Uterus (tissue), 4 donors: ENCODE measurements around the gene TCF3. TPM values are rescaled to one million over a fixed set of nuclear protein-coding genes. Genes with fewer than 3 reads are reported as not detected.
A peak's percentile ranks its signal among the peaks of the same experiment; 100 is the strongest.

Source experiments
- DNase-seq, 2 donors: peaks; one replicate each; pipeline ENCODE4 v3.0.0-alpha.2; 2019 to 2020
- H3K27ac ChIP-seq, 2 donors: fragments of 200-600 bp; sonication (generic); 1 replicate in 1 of 2; 2 replicates in 1 of 2; pipeline ENCODE4 v1.5.1; 2016 to 2018
- H3K27me3 ChIP-seq, 2 donors: fragments of 200-600 bp; sonication (generic); one replicate each; pipeline ENCODE4 v1.5.1; 2018 to 2019; ENCODE audit warnings: control low read depth in 1 of 2
- H3K36me3 ChIP-seq, 2 donors: fragments of 200-600 bp; sonication (generic); one replicate each; pipeline ENCODE4 v1.5.1; 2019; ENCODE audit warnings: control low read depth in 1 of 2
- H3K4me1 ChIP-seq, 2 donors: fragments of 200-600 bp; sonication (generic); one replicate each; pipeline ENCODE4 v1.5.1; 2018 to 2019; ENCODE audit warnings: control low read depth in 1 of 2
- H3K4me3 ChIP-seq, 2 donors: fragments of 200-600 bp; sonication (generic); 1 replicate in 1 of 2; 2 replicates in 1 of 2; pipeline ENCODE4 v1.5.1; 2018 to 2019; ENCODE audit warnings: mild to moderate bottlenecking in 1 of 2
- H3K9me3 ChIP-seq, 2 donors: fragments of 200-600 bp; sonication (generic); one replicate each; pipeline ENCODE4 v1.5.1; 2019; ENCODE audit warnings: control low read depth in 1 of 2
- CTCF ChIP-seq, 4 experiments: fragments of 200-600 bp in 2 of 4; fragments of 450-650 bp in 2 of 4; sonication (generic) in 2 of 4; IDR thresholded peaks; one replicate each; pipeline ENCODE4 v1.5.1; 2016 to 2019; ENCODE audit warnings: antibody characterized with exemption in 4 of 4, mild to moderate bottlenecking in 2 of 4, moderate library complexity in 1 of 4
- POLR2A ChIP-seq, 2 donors: fragments of 450-650 bp; IDR thresholded peaks; one replicate each; pipeline ENCODE4 v1.6.1; 2016; ENCODE audit warnings: antibody characterized with exemption in 2 of 2, mild to moderate bottlenecking in 1 of 2, moderate library complexity in 1 of 2
- intact Hi-C: fragments of 100-400 bp; cut with DNase I; formaldehyde crosslinking; loops from one replicate; pipeline ENCODE4 v1.15.1; 2023; ENCODE audit warnings: low total_unique reads
- total RNA-seq, 4 donors: library from RNA; depleted of rRNA in 3 of 4; stranded (reverse); fragments of >200 nt in 3 of 4; gene quantifications; one replicate each; pipeline versions ENCODE4 v1.1.0 to v1.2.4, GENCODE V29; 2014 to 2023
- donor health status: DM: yes; HTN: yes; CAD: no.

The TCF3 gene
- total RNA-seq, 4 donors from 2014 or later = 15.6 to 132 (median 65.7) TPM

- Histone ChIP-seq H3K4me3 (no peak overlapping the region), H3K27ac (no peak overlapping the region), H3K36me3 (no peaks in the 10 kb centered on the region), H3K27me3 (no peaks in the 10 kb centered on the region), H3K9me3 (no peaks in the 10 kb centered on the region), H3K4me1 (no peaks in the 10 kb centered on the region)
- TF ChIP-seq CTCF (IDR thresholded peaks at IDR 0.05) (no peak), POLR2A (IDR thresholded peaks at IDR 0.05) (no peak)
- intact Hi-C loops = no loop called here
- no peak for DNase-seq
These were observed 53.5 kb downstream of the TCF3 start for GRCh38 chr19:1598777-1599459.

GRCh38 chr19:1593501-1593772 lies 59.0 kb downstream of the TCF3 start:
- no peak for DNase-seq
- intact Hi-C loops = no loop called here
- TF ChIP-seq POLR2A (IDR thresholded peaks at IDR 0.05) (no peak), CTCF (IDR thresholded peaks at IDR 0.05) (no peak)
- peak overlapping the region; percentile 76 to 100 for H3K27ac ChIP-seq
- H3K9me3 ChIP-seq = no peaks in the 10 kb centered on the region
- H3K4me1 ChIP-seq = no peaks in the 10 kb centered on the region
- peak overlapping the region in 1 of 2 donors; percentile 54 for H3K4me3 ChIP-seq
- no peaks in the 10 kb centered on the region for H3K27me3 ChIP-seq
- H3K36me3 ChIP-seq = no peaks in the 10 kb centered on the region

- H3K36me3 ChIP-seq = no peaks in the 10 kb centered on the region
- H3K4me1 ChIP-seq = no peaks in the 10 kb centered on the region
- peak in 2 of 4 experiments; percentile 28 to 42 for TF ChIP-seq CTCF (IDR thresholded peaks at IDR 0.05)
- TF ChIP-seq POLR2A (IDR thresholded peaks at IDR 0.05) = peak; percentile 48 to 69
- H3K4me3 ChIP-seq = peak within 1 kb of the TSS; percentile 66 to 97
- intact Hi-C loops = no loop called here
- no peaks in the 10 kb centered on the region for H3K9me3 ChIP-seq
- peak; percentile 88 to 89 for DNase-seq
- no peaks in the 10 kb centered on the region for H3K27me3 ChIP-seq
- H3K27ac ChIP-seq = peak within 1 kb of the TSS; percentile 99 to 100
These were observed 59.5 kb downstream of the TCF3 start, which contains the start of gene MBD3 for GRCh38 chr19:1592755-1593500. Gene MBD3 (minus strand): TSS chr19:1592865. CDS start chr19:1592631, 234 bp downstream.

GRCh38 chr19:1592024-1592754 lies 60.2 kb downstream of the TCF3 start:
- Histone ChIP-seq H3K9me3 (no peaks in the 10 kb centered on the region), H3K4me1 (no peaks in the 10 kb centered on the region), H3K27me3 (no peaks in the 10 kb centered on the region), H3K27ac (peak overlapping the region; percentile 99 to 100), H3K4me3 (peak overlapping the region; percentile 66 to 97), H3K36me3 (no peaks in the 10 kb centered on the region)
- intact Hi-C loops = no loop called here
- peak; percentile 78 to 86 for DNase-seq
- TF ChIP-seq POLR2A (IDR thresholded peaks at IDR 0.05) (peak; percentile 77 to 81), CTCF (IDR thresholded peaks at IDR 0.05) (no peak)
